HG03039 (cell line): ENCODE measurements around the gene FADD.
"Not testable (repeated sequence)": the region's sequence is repeated elsewhere in the genome, so short reads cannot be mapped to it uniquely, and the experiment has no call there.

Source experiments
- ATAC-seq: cut with Tn5 transposase; IDR thresholded peaks from one replicate; pipeline ENCODE4 v1.9.1; 2021; ENCODE audit warnings: mild to moderate bottlenecking, moderate library complexity; ENCODE audit not compliant: unreplicated experiment

The FADD gene

GRCh38 chr11:70203751-70204465, 812 bp downstream of the FADD start:
- ATAC-seq: peak; percentile 22

- no peak for ATAC-seq
Measured at GRCh38 chr11:70204466-70204799, 1.3 kb downstream of the FADD start.

- ATAC-seq: no peak
Measured at GRCh38 chr11:70205049-70205725, 2.1 kb downstream of the FADD start.

- no peak for ATAC-seq
Measured at GRCh38 chr11:70205766-70206165, 2.7 kb downstream of the FADD start.

- no peak for ATAC-seq
Measured at GRCh38 chr11:70206226-70206981, 3.3 kb downstream of the FADD start.

GRCh38 chr11:70206982-70207376, 3.9 kb downstream of the FADD start:
- no peak for ATAC-seq

GRCh38 chr11:70207531-70208131, 4.5 kb downstream of the FADD start:
- no peak for ATAC-seq

GRCh38 chr11:70209391-70209912, 6.4 kb downstream of the FADD start:
- no peak for ATAC-seq

GRCh38 chr11:70210051-70210501, 7.0 kb downstream of the FADD start:
- no peak for ATAC-seq

GRCh38 chr11:70210530-70210929, 7.4 kb downstream of the FADD start:
- no peak for ATAC-seq

- ATAC-seq: no peak
Measured at GRCh38 chr11:70212227-70212811, 9.2 kb downstream of the FADD start.

- not testable (repeated sequence) for ATAC-seq
Measured at GRCh38 chr11:70217388-70217787, 14.3 kb downstream of the FADD start.

GRCh38 chr11:70218076-70218475, 15.0 kb downstream of the FADD start:
- ATAC-seq: not testable (repeated sequence)

- ATAC-seq: no peak
Measured at GRCh38 chr11:70220136-70220535, 17.0 kb downstream of the FADD start.

GRCh38 chr11:70220920-70221319, 17.8 kb downstream of the FADD start:
- no peak for ATAC-seq

GRCh38 chr11:70225681-70226177, 22.6 kb downstream of the FADD start:
- ATAC-seq: no peak

- ATAC-seq: no peak
Measured at GRCh38 chr11:70226183-70226582, 23.1 kb downstream of the FADD start.

GRCh38 chr11:70226967-70227366, 23.9 kb downstream of the FADD start:
- ATAC-seq: no peak

GRCh38 chr11:70229737-70230136, 26.6 kb downstream of the FADD start:
- no peak for ATAC-seq

GRCh38 chr11:70230151-70230839, 27.2 kb downstream of the FADD start:
- ATAC-seq: no peak
